ENCODE data around the gene LTBP1.

Gene LTBP1

DNA sequence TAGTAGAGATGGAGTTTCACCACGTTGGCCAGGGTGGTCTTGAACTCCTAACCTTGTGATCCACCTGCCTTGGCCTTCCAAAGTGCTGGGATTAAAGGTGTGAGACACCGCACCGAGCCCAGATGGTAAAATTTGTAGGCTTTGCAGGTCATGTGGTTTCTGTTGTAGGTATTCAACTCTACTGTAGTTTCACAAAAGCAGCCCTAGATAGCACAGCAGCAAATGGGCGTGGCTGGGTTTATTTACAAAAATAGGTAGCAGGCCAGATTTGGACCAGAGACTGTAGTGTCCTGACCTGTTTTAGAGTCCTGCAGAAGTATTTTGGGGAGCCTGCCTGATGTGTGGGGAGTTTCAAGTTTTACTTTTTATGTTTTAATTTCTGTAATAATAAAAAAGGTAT lies 445.6 kb downstream of the LTBP1 start:
- H3K4me3 Mint-ChIP-seq, result no peak overlapping the region
- H3K27me3 Mint-ChIP-seq (ENCODE audit: low read depth), result no peaks in the 10 kb centered on the region
- peaks cover 34% of the 10 kb centered on the region for H3K4me1 Mint-ChIP-seq
- peaks cover 18% of the 10 kb centered on the region for H3K36me3 Mint-ChIP-seq (ENCODE audit: low read depth)
- TF ChIP-seq, protein P1, sequence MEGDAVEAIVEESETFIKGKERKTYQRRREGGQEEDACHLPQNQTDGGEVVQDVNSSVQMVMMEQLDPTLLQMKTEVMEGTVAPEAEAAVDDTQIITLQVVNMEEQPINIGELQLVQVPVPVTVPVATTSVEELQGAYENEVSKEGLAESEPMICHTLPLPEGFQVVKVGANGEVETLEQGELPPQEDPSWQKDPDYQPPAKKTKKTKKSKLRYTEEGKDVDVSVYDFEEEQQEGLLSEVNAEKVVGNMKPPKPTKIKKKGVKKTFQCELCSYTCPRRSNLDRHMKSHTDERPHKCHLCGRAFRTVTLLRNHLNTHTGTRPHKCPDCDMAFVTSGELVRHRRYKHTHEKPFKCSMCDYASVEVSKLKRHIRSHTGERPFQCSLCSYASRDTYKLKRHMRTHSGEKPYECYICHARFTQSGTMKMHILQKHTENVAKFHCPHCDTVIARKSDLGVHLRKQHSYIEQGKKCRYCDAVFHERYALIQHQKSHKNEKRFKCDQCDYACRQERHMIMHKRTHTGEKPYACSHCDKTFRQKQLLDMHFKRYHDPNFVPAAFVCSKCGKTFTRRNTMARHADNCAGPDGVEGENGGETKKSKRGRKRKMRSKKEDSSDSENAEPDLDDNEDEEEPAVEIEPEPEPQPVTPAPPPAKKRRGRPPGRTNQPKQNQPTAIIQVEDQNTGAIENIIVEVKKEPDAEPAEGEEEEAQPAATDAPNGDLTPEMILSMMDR (IDR thresholded peaks at IDR 0.05; ENCODE audit: unreplicated experiment in 3 of 3), result no peak
- peaks cover 5% of the 10 kb centered on the region for H3K9me3 Mint-ChIP-seq
- peak overlapping the region in 2 of 3 experiments; percentile 64 to 86 for H3K27ac Mint-ChIP-seq

DNA sequence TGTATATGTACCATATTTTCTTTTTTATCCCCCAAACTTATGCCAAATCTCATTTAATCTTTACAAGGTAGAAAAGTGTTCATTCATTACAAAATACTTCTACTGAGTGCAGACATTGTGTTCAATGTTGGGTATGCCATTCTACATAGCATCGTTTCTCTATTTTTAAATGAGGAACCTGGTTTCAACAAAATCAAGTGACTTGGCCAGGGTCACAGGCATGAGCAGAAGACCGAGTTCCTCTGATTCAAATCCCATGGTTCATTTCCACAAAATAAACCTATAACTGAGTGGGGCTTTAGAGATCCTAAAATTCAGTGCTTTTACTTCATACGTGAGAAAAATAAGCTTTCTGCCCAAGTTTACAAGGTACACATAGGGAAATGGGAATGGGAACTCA lies 448.3 kb downstream of the LTBP1 start:
- TF ChIP-seq, protein P1 (IDR thresholded peaks at IDR 0.05; ENCODE audit: unreplicated experiment in 3 of 3), result no peak
- H3K27ac Mint-ChIP-seq, result no peak overlapping the region
- H3K9me3 Mint-ChIP-seq, result peaks cover 5% of the 10 kb centered on the region
- no peaks in the 10 kb centered on the region for H3K27me3 Mint-ChIP-seq (ENCODE audit: low read depth)
- H3K4me3 Mint-ChIP-seq, result no peak overlapping the region
- H3K4me1 Mint-ChIP-seq, result peaks cover 19% of the 10 kb centered on the region
- peaks cover 19% of the 10 kb centered on the region for H3K36me3 Mint-ChIP-seq (ENCODE audit: low read depth)

DNA sequence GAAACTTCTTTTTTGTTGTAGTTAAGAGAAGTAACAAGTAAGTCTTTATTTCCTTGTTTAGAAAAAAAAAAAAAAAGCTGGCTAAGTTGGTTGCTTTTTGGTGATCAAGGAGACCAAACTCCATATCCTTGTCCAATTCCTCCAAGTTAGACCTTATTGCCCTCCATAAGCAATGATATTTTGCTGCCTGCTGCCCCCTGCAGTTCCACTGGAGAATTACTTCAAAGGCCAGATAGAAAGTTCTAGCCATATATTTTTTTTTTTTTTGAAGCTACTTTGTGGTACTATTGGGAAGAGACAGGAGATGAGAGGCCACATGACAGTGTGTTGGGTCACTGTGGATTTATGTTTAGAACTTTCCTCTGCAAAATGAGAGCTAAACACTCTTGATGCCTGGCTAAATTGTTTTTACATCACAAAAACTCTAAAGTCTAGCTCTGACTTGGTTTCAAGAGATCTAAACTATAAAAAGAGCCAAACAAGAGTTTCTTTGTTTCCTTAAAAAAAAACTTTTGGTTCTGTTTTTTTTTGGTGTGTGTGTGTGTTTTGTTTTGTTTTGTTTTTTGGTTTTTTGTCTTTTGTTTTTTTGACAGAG lies 449.0 kb downstream of the LTBP1 start:
- TF ChIP-seq, protein P1 (IDR thresholded peaks at IDR 0.05; ENCODE audit: unreplicated experiment in 3 of 3), result peak; percentile 41 to 46 (median 42)
- Mint-ChIP-seq H3K9me3 (peaks cover 5% of the 10 kb centered on the region), H3K4me1 (peaks cover 15% of the 10 kb centered on the region)

DNA sequence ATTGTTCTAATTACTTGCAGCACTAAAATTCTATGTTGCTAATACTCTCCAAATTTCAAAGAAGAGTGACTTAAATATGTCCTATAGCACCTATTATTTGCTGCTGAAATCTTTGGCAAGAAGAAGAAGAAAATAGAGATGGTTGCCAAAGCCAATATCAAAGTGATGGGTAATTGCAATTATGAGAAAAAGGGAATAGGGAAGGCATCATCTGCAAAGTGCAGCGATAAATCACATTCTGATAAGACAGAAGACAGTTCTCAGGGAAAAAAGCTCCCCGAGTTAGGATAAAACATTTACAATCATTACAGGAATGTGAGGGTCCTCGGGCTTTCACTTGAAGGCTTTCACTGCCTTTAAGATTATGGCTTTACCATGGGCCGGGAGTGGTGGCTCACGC lies 457.6 kb downstream of the LTBP1 start:
- TF ChIP-seq, protein P1 (IDR thresholded peaks at IDR 0.05; ENCODE audit: unreplicated experiment in 3 of 3), result no peak
- H3K4me1 Mint-ChIP-seq, result peaks cover 18% of the 10 kb centered on the region
- peak overlapping the region in 2 of 3 experiments; percentile 62 to 69 for H3K27ac Mint-ChIP-seq
- H3K27me3 Mint-ChIP-seq (ENCODE audit: low read depth), result no peaks in the 10 kb centered on the region
- H3K36me3 Mint-ChIP-seq (ENCODE audit: low read depth), result no peaks in the 10 kb centered on the region
- peaks cover 21% of the 10 kb centered on the region for H3K9me3 Mint-ChIP-seq
- no peak overlapping the region for H3K4me3 Mint-ChIP-seq

More for the DNA sequence above, 449.0 kb downstream of the LTBP1 start:
- Mint-ChIP-seq H3K27me3 (ENCODE audit: low read depth) (no peaks in the 10 kb centered on the region), H3K36me3 (ENCODE audit: low read depth) (peaks cover 18% of the 10 kb centered on the region), H3K27ac (no peak overlapping the region), H3K4me3 (no peak overlapping the region)

DNA sequence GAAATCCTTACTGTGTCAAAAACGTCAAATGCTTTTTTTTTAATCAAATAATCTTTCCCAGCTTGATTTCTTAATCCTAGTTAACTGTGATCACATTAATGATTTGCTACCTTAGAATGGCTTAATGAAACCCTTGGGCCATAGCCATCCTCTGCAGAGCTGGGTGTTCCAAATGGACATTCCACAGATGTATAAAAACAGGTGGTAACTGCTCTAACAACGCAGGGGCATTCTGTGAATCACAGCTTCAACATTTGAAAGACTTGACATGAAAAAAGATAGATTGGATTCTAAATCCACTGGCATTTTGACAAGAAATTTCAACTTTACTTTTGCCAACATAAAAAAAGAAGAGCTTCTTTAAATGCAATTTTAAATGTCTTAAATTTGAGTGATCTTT lies 459.9 kb downstream of the LTBP1 start:
- Mint-ChIP-seq H3K9me3 (peaks cover 21% of the 10 kb centered on the region), H3K27ac (peak overlapping the region in 2 of 3 experiments; percentile 30 to 59), H3K4me1 (peaks cover 18% of the 10 kb centered on the region), H3K36me3 (ENCODE audit: low read depth) (no peaks in the 10 kb centered on the region), H3K27me3 (ENCODE audit: low read depth) (no peaks in the 10 kb centered on the region), H3K4me3 (no peak overlapping the region)
- TF ChIP-seq, protein P1 (IDR thresholded peaks at IDR 0.05; ENCODE audit: unreplicated experiment in 3 of 3), result no peak

DNA sequence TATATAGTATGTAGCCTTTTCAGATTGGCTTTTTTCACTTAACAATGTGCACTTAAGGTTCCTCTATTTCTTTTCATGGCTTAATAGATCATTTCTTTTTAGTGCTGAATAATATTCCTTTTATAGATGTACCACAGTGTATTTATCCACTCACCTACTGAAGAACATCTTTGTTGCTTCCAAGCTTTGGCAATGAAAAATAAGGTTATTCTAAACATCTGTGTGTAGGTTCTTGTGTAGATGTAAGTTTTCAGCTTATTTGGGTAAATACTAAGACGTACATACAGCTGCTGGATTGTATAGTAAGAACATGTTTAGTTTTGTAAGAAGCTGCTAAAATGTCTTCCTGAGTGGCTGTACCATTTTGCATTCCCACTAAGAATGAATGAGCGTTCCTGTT lies 461.4 kb downstream of the LTBP1 start:
- H3K4me1 Mint-ChIP-seq, result peaks cover 18% of the 10 kb centered on the region
- TF ChIP-seq, protein P1 (IDR thresholded peaks at IDR 0.05; ENCODE audit: unreplicated experiment in 3 of 3), result no peak
- H3K36me3 Mint-ChIP-seq (ENCODE audit: low read depth), result no peaks in the 10 kb centered on the region
- H3K4me3 Mint-ChIP-seq, result no peak overlapping the region
- H3K27ac Mint-ChIP-seq, result no peak overlapping the region
- H3K27me3 Mint-ChIP-seq (ENCODE audit: low read depth), result no peaks in the 10 kb centered on the region
- H3K9me3 Mint-ChIP-seq, result peaks cover 21% of the 10 kb centered on the region

Measured in nephron (organoid).